Osteoblast (primary cell): ENCODE measurements around the gene SLC25A15. TPM values are rescaled to one million over a fixed set of nuclear protein-coding genes. Genes with fewer than 3 reads are reported as not detected.

Experiments
- DNase-seq: peaks from one replicate; pipeline ENCODE4 v3.0.0; 2011; ENCODE audit warnings: low spot score, mixed read lengths; ENCODE audit not compliant: insufficient read length; ENCODE audit errors: missing footprints
- H2AFZ ChIP-seq: 2 replicates; pipeline ENCODE4 v1.6.0; 2011; ENCODE audit warnings: mild to moderate bottlenecking, low read length
- H3K27ac ChIP-seq: 2 replicates; pipeline ENCODE4 v1.5.1; 2011; ENCODE audit warnings: mild to moderate bottlenecking, low read depth, low read length, moderate library complexity
- H3K27me3 ChIP-seq: 2 replicates; pipeline ENCODE4 v1.6.0; 2012; ENCODE audit warnings: mild to moderate bottlenecking, control low read depth, inconsistent platforms, low read length, moderate library complexity; ENCODE audit not compliant: insufficient read depth
- H3K36me3 ChIP-seq: 2 replicates; pipeline ENCODE4 v1.5.1; 2011; ENCODE audit warnings: mild to moderate bottlenecking, low read length, control low read depth, moderate library complexity; ENCODE audit not compliant: insufficient read depth
- H3K4me1 ChIP-seq: 2 replicates; pipeline ENCODE4 v1.5.1; 2011; ENCODE audit warnings: mild to moderate bottlenecking, low read length, control low read depth, moderate library complexity; ENCODE audit not compliant: insufficient read depth
- H3K4me2 ChIP-seq: 2 replicates; pipeline ENCODE4 v1.6.0; 2011; ENCODE audit warnings: mild to moderate bottlenecking, low read length; ENCODE audit not compliant: insufficient read depth
- H3K4me3 ChIP-seq: fragments of 200-600 bp; sonication (generic); 3 replicates; pipeline ENCODE4 v1.5.1; 2012; ENCODE audit warnings: mild to moderate bottlenecking, low read length, inconsistent platforms; ENCODE audit not compliant: insufficient read depth
- H3K79me2 ChIP-seq: 2 replicates; pipeline ENCODE4 v1.6.0; 2012; ENCODE audit warnings: mild to moderate bottlenecking, low read length, control low read depth, inconsistent platforms; ENCODE audit not compliant: insufficient read depth
- H3K9me3 ChIP-seq: 2 replicates; pipeline ENCODE4 v1.5.1; 2011; ENCODE audit warnings: low read depth, low read length, control low read depth
- H4K20me1 ChIP-seq: 2 replicates; pipeline ENCODE4 v1.6.0; 2012; ENCODE audit warnings: mild to moderate bottlenecking, low read length, control low read depth; ENCODE audit not compliant: insufficient read depth
- CTCF ChIP-seq: IDR thresholded peaks from 2 replicates; pipeline ENCODE4 v1.5.1; 2011; ENCODE audit warnings: mild to moderate bottlenecking, low read depth, low read length, moderate library complexity; ENCODE audit errors: extremely low read depth
- total RNA-seq: library from RNA; depleted of rRNA; stranded (reverse); fragments of >200 nt; gene quantifications from 2 replicates; pipeline ENCODE4 v1.2.3, GENCODE V29; 2012

Gene SLC25A15
- total RNA-seq, 1 donor: 9.4 TPM

- no peak overlapping the region for H3K27ac ChIP-seq
- H3K79me2 ChIP-seq: peaks cover 16% of the 10 kb centered on the region
- H4K20me1 ChIP-seq: no peaks in the 10 kb centered on the region
- no peak for DNase-seq
- H2AFZ ChIP-seq: peak overlapping the region; percentile 3
- H3K9me3 ChIP-seq: no peaks in the 10 kb centered on the region
- H3K36me3 ChIP-seq: no peaks in the 10 kb centered on the region
- no peak overlapping the region for H3K4me3 ChIP-seq
- H3K4me1 ChIP-seq: peaks cover 16% of the 10 kb centered on the region
- no peaks in the 10 kb centered on the region for H3K27me3 ChIP-seq
- no peak for TF ChIP-seq CTCF
- no peak overlapping the region for H3K4me2 ChIP-seq
Measured at GRCh38 chr13:40774672-40775071, 14.7 kb upstream of the SLC25A15 start.

DNA sequence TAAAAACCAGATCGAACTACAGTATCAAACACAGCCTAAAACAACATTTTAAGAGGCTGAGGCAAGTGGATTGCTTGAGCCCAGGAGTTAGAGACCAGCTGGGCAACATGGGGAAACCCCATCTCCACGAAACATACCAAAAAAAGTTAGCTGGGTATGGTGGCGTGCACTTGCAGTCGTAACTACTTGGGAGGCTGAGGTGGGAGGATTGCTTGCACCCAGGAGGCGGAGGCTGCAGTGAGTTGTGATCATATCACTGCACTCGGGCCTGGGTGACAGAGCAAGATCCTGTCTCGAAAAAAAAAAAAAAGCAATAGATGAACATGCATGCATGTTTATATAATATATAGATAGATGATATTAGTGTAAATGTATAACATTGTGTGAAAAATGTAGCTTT is 13.2 kb upstream of the SLC25A15 start:
- DNase-seq: no peak
- no peak overlapping the region for H3K4me2 ChIP-seq
- TF ChIP-seq CTCF: no peak

GRCh38 chr13:40776681-40777165 is 12.7 kb upstream of the SLC25A15 start:
- Histone ChIP-seq H3K4me1 (peaks cover 9% of the 10 kb centered on the region), H4K20me1 (no peaks in the 10 kb centered on the region), H3K4me3 (peak overlapping the region; percentile 54), H3K36me3 (no peaks in the 10 kb centered on the region), H2AFZ (peak overlapping the region; percentile 49), H3K27ac (no peak overlapping the region), H3K79me2 (no peaks in the 10 kb centered on the region), H3K4me2 (peak overlapping the region; percentile 84), H3K9me3 (no peaks in the 10 kb centered on the region), H3K27me3 (no peaks in the 10 kb centered on the region)
- no peak for DNase-seq
- TF ChIP-seq CTCF: no peak

More for the DNA sequence above, 13.2 kb upstream of the SLC25A15 start:
- no peaks in the 10 kb centered on the region for H3K9me3 ChIP-seq
- no peak overlapping the region for H2AFZ ChIP-seq
- no peaks in the 10 kb centered on the region for H3K36me3 ChIP-seq
- H3K4me3 ChIP-seq: no peak overlapping the region
- H3K4me1 ChIP-seq: peaks cover 9% of the 10 kb centered on the region
- peaks cover 3% of the 10 kb centered on the region for H3K79me2 ChIP-seq
- H3K27me3 ChIP-seq: no peaks in the 10 kb centered on the region
- no peaks in the 10 kb centered on the region for H4K20me1 ChIP-seq
- H3K27ac ChIP-seq: no peak overlapping the region

- H4K20me1 ChIP-seq: no peaks in the 10 kb centered on the region
- H3K9me3 ChIP-seq: no peaks in the 10 kb centered on the region
- H3K4me2 ChIP-seq: peak overlapping the region; percentile 84
- no peaks in the 10 kb centered on the region for H3K79me2 ChIP-seq
- H3K27ac ChIP-seq: no peak overlapping the region
- DNase-seq: no peak
- H3K27me3 ChIP-seq: no peaks in the 10 kb centered on the region
- peaks cover 9% of the 10 kb centered on the region for H3K4me1 ChIP-seq
- TF ChIP-seq CTCF: peak; percentile 73
- no peaks in the 10 kb centered on the region for H3K36me3 ChIP-seq
- H3K4me3 ChIP-seq: peak overlapping the region; percentile 54
- H2AFZ ChIP-seq: peak overlapping the region; percentile 49
Measured at GRCh38 chr13:40777166-40777808, 12.1 kb upstream of the SLC25A15 start.
